Hypothalamus (tissue), 51 donors: ENCODE measurements around the gene ADPRS.

Experiments used
- DNase-seq, 51 donors: peaks; one replicate each; lab custom pipeline; 2025; lab: John Stamatoyannopoulos, UW

The ADPRS gene

DNA sequence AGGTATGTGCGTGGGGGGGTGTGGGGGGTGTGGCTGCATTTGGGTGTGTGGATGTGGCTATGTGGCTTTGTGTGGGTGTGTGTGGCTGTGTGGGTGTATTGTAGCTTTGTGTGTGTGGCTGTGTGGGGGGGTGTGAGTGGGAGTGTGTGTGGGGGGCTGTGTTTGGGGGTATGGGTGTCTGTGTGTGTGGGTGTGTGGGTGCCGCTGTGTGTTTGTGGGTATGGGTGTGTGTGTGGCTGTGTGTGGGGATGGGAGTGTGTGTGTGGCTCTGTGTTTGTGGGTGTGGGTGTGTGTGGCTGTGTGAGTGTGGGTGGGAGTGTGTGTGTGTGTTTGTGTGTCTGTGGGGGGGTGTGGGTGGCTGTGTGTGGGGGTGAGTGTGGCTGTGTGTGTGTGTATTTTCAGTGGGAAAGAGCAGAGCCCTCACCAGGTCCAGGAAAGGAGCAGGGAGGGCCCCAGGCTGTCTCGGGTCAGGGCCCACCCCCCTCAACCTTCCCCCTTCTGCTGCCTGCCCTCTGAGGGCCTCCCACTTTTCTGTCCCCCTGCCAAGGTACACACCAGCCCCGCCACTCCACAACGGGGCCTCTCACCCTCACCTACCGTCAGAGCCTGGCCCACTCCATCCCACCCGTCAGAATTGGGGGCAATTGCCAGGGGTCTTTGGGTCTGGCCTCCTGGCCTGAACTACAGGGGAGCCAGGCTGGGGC lies 38.3 kb downstream of the ADPRS start:
- no peak for DNase-seq

DNA sequence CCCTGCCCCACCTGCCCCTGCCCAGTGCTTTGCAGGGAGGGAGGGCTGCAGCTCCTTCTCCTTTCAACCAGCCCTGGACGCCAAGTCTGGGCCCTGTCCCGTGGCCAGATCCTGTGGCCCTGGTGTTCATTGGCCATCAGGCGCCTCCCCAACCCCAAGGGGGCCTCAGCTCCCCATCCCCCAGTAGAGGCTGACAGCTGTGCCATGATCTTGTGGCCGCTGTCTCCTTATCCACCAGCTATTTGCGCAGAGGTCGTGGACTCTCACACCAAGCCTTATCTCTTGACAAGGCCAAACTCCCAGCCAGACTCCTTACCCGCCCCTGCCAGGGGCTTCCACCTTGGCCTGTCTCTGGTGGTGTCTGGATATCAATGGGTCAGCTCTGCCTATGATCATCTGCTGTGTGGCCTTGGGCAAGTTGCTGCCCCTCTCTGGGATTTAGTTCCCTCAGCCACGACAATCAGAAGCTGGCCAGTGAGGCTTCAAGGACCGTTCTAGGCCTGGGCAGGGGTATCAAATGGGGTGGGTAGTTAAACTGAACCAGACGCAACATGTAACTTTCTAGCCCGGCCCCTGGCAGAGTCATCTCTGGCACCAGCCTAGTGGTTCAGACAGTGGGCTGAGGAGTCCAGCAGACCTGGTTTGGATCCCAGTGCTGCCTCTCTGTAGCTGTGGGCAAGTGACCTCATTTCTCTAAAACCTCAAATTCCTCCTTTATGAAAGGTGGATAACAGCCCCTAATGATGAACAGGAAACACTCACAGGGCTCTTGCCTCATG lies 39.6 kb downstream of the ADPRS start:
- DNase-seq, result no peak

DNA sequence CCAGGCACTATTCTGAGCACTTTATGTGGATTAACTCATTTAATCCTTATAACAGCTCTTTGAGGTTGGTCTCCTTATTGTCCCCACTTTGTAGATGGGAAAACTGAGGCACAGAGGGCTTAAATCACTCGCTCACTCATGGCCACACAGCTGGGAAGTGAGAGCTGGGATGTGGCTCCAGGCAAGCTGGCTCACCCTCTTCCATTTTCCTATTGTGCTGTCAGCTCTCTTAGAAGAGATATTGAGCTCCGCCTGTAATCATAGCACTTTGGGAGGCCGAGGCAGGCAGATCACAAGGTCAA lies 40.2 kb downstream of the ADPRS start:
- no peak for DNase-seq

- no peak for DNase-seq
These were observed 43.3 kb downstream of the ADPRS start for GRCh38 chr1:36132029-36132428.

- peak in 1 of 51 donors; percentile 70 for DNase-seq
These were observed 44.8 kb downstream of the ADPRS start for GRCh38 chr1:36133484-36133883.

DNA sequence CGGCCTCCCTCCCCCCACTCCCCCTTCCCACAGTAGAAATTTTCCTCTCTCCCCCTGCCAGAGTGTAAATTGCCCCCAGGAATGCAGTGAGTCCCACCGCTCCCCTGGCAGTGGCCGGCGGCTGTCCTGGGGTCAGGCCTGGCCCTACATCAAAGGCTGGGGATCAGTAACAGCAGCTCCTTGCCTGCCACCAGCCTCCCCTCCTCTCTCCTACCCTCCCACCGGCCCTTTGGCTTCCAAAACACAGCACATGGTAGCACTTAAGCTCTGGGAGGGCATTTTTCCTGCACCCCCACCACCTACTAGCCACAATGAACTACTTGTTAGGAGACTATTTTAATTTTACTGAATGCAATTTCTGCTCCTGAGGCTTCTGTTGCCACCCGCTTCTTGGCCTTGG lies 45.3 kb downstream of the ADPRS start:
- DNase-seq, result no peak

DNA sequence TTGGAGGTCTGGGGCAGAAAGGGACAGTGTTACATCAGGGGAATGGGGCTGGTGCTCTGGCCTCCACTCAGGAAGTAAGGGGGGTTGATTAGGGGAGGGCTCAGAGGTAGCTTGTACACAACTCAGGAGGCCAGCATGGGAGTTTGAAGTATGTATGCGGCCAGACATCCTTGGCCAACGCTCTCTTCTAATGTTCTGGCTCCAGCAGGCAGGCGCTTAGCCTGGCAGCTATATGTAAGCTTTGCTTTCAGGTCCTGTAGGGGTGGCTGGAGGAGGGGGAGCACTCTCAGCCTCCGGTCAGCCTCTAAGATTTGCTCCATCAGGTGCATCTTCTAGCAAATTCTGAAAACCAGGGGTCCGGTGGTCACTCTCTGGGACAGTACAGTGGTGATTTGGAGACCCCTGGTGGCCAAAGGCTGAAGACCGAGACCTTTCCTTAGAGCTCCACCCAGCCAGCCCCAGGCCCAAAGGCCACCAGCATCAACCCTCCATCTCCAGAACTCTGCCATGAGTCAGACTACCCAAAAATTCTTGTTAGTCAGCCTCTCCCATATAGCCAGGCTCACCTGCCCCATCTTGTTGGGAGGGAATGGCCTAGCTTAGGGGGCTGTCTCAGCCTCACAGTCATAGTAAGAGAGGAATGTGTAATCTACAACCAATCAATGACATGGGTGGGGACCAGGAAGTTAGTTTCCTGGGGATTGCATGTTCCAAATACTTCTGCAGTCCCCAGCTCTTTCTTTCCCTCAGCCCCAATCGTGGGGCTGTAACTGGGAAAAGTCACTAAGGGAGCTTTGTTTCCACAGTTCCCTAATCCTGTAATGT lies 46.0 kb downstream of the ADPRS start:
- peak in 34 of 51 donors; percentile 10 to 74 (median 38) for DNase-seq

- DNase-seq, result no peak
These were observed 46.6 kb downstream of the ADPRS start for GRCh38 chr1:36135330-36135667.

DNA sequence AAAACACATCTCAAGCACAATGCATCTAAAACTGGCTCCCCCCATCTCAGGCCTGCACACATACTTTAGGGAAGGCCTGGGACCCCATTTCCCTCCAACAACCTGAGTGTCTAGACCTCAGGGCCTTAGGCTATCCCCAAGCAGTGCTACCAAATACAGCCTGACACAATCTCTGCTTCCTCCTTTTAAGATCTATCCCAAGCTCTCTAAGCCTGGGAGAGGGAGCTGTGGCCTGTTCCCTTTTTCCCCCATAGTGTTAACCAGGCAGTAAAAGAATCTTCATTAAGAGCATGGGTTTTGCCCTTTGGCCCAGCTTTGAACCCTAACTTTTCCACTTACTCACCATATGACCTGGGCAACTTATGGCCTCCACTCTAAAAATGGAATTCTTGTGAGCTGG lies 47.1 kb downstream of the ADPRS start:
- no peak for DNase-seq

DNA sequence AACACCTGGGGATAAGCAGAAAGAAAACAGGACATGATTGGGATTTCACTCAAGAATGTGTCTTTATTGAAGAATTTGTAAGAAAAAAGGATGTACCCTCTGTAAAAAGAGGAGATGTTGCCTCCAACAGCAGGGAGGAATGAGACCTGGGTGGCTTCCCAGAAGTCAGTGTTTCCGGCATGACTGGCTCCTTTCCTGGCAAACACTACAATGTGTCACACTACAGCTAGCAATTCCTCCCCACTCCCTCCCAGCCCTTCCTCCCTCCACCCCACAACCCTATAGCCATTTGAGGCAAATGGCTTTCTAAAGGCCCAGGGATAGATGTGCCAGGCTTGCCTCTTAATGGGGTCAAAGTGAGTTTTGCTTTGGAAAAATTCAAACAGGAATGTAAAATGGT lies 47.8 kb downstream of the ADPRS start:
- DNase-seq, result peak in 6 of 51 donors; percentile 17 to 51 (median 36)

DNA sequence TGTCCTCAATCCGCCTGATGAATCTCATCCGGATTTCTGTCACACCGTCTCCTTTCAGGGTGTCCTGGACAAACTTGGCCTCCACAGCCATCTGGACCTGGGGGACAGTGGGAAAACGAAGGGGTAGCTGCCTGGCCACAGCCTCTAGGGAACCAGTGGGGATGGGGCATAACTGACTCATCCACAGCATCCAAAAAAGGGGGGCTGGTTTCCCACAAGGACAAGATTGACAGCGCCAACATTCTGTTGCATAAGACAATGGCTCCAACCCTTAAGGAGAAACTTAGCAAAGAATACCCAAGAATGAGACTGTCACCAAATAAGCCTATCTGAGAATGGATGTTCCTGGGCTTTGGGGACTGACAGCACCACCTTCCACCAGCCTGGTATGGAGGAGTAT lies 48.5 kb downstream of the ADPRS start:
- no peak for DNase-seq

GRCh38 chr1:36137776-36138175 lies 49.1 kb downstream of the ADPRS start:
- no peak for DNase-seq

- no peak for DNase-seq
These were observed 50.8 kb downstream of the ADPRS start for GRCh38 chr1:36139521-36139920.

- DNase-seq, result peak in 2 of 51 donors; percentile 9 to 31
These were observed 53.4 kb downstream of the ADPRS start for GRCh38 chr1:36142121-36142520.

DNA sequence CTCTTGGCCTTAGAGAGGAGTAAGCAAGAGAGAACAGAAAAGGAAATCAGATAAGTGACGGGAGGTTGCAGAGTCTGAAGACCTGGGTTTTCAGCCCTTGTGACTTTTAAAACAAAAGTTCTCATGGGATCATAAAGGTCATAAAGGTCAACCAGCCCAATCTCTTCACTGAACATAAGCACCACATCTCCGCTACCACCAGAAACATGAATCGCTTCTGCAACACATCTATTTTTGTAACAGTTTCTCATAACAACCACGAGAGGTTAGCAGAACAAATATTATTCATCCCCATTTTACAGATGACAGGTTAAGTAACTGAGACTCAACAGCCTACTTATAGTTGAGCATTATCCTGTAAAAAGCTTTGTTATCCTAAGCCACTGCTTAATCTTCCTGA lies 54.7 kb downstream of the ADPRS start:
- no peak for DNase-seq
